ENCODE results near the gene SNX5.

Gene SNX5

GRCh38 chr20:17959257-17959627 lies 9.4 kb downstream of the SNX5 start:
- no peak for DNase-seq

DNA sequence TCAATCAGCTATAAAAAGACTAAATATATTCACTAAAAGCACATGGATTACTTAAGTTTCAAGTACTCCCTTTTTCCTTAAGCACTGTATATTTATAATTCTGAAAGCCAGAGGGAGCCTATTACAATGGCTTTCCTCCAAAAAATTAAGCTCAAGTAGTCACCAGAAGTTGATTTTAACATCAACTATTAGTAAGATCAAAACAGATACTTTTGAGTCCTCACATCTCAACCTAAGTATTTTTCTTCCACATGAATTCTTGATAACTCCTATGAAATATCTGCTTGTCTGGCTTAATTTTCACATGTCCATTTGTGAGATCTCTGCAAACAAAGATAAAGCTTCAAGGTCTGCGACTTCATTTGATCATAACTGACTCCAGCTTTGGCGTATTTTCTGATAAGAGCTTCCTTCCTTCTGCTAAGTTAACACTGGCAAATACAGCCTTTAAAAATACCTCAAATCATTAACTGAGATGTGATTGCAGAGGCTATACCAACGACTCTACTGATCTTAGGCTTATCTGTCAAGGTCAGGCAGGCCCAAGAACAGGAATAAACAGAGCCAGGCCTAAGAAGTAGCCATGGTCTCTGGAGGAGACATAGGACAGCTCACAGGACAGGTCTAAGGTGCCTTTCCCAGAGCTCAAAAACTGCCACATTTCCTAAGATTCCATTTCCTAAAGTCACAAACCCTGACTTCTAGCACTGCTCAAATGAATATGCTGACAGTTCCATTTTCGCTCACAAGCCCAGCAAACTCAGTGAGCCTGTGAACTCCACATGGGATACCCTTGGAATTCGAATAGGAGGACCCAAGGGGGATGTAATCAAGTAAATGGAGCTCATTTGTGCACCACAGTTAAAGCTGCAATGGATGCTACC lies 10.0 kb downstream of the SNX5 start:
- DNase-seq = no peak

DNA sequence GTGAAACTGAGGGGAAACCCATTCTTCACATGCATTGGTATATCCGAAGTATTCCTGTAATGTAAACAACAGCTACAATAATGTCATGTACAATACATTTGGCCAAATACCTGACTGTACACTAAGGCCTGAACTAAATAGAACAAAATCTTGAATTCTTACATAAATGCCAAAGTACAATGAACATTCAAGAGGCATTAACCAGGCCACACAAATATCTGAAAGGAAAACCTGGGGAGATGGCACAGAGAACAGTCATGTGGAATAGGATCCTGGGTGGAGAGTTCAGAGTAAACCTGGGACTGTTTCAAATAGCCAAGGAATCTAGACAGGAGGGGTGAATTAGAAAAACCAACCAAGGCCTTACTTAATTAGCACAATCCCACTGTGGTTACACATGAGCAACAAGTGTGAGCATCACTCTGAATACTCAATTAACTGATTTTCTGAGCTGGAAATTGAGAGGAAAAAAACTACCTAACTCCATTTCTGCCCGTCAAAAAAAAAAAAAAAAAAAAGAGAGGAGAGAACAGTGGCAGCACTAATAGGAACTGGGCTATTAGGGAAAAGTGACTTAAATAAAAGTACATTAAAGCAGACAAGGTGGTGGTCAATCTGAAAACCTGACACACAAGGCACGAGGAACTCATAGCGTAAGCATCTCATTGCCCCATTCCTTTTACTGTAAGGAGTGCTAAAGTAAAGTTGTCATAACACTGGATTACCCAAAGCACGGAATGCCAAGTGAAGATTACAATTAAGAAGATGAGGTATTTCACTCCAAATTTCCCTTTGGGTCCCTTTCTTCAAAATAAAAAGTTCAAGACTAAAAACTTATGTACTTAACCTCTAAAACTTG lies 10.9 kb downstream of the SNX5 start:
- DNase-seq = no peak

GRCh38 chr20:17956099-17956685 lies 12.4 kb downstream of the SNX5 start:
- no peak for DNase-seq

GRCh38 chr20:17955302-17955701 lies 13.3 kb downstream of the SNX5 start:
- DNase-seq = no peak

DNA sequence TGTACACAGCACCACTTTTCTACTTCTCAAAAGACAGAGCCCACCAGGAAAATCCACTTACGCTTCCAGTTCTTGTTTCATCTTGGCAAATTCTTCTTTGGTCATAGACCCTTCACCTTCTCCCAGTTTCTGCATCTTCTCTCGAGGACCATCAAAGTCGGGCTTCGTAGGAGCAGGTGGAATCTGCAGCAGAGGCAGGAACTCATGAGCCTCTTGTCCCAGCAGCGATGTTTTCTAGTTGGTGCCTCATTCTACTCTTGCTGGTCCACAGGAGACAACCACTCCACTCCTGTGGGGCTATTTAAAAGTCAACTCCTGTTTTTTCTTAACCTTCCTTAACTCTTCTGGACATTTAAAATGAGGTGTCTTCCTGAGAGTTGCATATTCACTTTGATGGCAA lies 14.7 kb downstream of the SNX5 start:
- no peak for DNase-seq

- no peak for DNase-seq
These were observed 15.6 kb downstream of the SNX5 start for GRCh38 chr20:17952692-17953684.

DNA sequence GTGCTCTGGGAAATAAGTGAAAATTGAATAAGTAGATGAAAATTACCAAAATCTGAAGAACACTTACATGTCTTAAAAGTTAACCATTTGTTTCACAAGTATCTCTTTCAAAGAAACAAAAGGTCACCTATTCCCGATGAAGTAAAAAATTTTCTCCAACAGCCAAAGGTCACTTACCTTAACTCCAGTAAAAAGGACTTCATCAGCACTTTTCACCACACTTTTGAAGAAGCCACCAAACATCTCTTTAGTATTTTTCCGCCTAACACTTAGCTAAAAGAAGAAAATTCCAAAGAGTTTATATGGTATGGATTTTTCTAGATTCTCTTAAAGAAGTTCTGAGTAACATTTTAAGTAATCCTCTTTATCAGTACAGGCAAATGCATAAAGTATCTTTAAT lies 17.3 kb downstream of the SNX5 start:
- no peak for DNase-seq

DNA sequence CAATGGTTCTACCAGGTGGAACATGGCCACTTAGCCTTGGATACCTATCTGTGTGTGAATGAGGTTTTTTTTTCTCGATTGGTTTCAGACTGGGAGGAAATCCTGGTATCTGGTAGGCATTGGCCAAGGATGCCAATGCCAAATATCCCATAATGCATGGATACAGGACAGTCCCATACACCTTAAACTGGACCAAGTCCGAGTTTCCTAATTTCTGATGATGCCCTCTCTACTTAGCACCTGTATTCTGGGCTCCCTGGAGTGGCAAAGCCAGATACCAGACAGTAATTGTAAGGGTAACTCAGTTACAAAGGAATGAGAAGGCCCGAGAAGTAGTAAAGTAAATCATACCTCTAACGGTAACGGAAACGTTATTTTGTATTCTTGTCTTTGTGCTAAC lies 17.9 kb downstream of the SNX5 start:
- no peak for DNase-seq

DNA sequence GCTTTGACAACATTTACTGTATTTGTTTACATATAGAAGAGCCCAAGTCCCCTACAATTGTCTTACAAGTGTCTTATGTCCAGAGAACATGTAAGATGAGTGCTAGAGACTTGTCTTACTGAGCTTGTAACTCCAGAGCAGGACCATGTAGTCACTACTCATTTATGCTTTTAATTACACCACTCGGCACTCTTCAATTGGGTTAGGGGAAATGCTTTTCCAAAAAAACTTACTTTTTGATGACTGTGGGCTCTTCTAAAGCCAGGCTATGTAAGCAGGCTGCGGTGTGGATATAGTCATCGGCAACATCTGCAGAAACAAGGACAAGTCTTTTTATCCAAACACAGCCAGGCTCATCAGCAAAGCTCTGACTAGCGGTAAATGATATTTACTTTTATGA lies 18.7 kb downstream of the SNX5 start:
- no peak for DNase-seq

GRCh38 chr20:17948442-17948841 lies 20.2 kb downstream of the SNX5 start:
- DNase-seq = no peak

GRCh38 chr20:17947474-17947815 lies 21.1 kb downstream of the SNX5 start:
- DNase-seq = no peak

- DNase-seq = no peak
These were observed 21.8 kb downstream of the SNX5 start for GRCh38 chr20:17946572-17947473.

DNA sequence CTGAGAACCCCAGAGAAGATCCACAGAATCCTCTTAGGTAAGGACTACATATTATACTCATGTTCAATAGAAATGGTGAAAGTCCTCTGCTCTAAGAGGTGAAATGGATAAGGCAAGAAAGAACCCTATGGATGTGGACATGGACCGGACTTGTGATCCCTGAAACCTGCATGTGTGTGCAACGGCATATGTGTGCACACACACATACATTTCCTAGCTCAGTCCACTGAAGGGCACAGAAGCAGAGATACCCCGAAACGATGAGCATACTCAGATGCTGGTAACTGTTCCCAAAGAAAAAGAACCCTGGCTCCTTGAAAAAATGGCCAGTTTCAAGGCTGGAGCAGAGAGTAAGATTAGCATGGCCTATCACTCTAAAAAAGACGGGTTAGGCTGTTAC lies 22.6 kb downstream of the SNX5 start:
- no peak for DNase-seq

- DNase-seq = no peak
These were observed 23.6 kb downstream of the SNX5 start for GRCh38 chr20:17944854-17945474.

DNA sequence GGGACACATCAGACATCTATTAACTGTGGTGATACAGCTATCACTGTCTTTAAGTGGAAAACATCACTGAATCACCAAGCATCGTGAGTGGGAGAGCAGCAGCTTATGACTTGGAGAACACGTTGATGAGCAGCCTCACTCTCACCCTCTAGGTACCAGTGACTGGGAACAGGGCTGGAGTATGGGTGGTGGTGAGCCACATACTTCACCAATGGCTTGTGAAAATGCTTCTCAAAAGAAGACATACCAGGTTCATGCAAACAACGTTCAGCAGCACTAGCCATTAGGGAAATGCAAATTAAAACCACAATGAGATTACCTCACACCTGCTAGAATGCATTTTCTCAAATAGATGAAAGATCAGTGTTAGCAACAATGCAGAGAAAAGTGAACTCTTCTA lies 25.3 kb downstream of the SNX5 start:
- DNase-seq = no peak

DNA sequence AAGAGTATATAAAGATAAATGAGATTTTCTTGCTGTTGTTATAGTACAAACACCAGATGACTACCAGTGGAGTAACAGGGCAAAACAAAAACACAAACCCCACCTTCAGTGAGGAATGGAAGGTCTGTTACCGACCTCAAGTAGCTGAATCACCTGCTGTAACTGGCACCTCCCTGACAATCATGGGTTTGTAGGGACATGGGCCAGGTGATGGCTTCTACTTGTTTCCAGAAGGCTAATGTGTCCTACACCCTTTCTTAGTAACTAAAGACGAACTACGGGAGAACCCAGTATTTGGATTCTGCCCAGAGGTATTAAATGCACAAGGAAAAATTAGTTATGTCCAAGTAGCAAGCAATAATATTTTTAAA lies 26.8 kb downstream of the SNX5 start:
- DNase-seq = no peak

DNA sequence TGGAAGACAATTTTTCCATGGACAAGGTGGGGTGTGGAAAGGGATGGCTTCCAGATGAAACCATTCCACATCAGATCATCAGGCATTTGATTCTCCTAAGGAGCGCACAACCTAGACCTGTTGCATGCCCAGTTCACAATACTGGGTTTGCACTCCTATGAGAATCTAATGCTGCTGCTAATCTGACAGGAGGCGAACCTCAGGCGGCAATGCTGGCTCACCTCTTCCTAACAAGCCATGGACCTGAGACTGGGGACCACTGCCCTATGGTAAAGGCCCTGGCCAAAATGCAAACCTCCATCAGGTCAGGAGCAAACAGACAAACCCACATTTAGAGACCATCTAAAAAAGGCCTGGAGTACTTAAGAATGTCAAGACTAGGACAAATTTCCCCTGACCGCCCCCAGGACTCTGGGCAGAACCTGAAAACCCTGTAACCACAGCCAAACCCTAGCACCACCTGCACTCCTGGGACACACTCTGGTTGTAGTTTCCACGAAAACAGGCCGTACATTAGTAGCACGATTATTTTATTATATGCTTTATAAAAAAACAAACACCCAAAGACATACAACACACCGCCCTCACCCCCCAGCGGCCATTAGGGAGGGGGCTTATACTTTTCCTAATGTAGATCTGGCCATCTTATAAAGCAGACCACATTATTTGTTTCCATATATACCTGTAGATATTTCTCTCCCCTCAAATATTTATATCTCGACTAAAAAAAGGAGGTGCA lies 27.3 kb downstream of the SNX5 start:
- no peak for DNase-seq

DNA sequence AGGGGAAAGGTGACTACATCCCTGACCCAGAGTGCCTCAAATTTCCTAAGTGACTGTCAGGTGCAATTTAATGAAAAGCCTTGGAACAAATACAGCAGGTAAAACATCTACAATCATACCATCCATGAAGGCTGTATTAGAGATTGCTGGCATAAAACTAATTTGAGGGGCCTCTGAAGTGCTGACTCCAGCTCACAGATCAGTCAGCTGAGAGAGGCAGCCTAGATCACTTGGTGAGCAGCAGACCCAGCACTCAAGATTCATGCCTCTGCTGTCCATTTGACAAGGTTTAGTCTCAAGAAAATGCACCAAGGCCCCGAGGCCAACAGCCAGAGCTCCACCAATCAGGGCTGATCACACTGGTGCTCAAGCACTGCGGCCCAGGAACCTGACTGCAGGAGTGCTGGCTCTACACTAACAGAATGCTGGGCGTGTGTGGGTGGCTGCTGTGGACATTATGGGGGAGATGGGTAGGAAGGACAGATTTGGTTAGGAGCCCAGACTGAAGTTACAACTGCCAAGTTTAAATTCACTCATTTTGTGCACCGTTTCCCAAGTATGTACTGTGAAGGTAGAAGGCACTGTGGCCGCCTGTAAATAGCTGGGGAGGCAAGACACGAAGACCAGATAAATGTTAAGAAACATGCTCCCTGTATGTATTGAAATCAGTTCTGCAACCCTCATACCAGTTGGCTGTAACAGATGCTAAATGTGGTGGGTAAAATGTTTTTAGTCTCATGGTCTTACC lies 28.2 kb downstream of the SNX5 start:
- no peak for DNase-seq

Data from C1 segment of cervical spinal cord (tissue), 14 donors.